HepG2 (cell line): Measurements from ENCODE around the gene ZNF485. TPM values are rescaled to one million over a fixed set of nuclear protein-coding genes. Genes with fewer than 3 reads are reported as not detected.

Experiments used
- AGO2 ChIP-seq: fragments of 200-400 bp; formaldehyde crosslinking; optimal IDR thresholded peaks from 2 replicates; pipeline ENCODE3; 2017; ENCODE audit warnings: mild to moderate bottlenecking, low read depth, low read length, moderate library complexity
- CBX1 ChIP-seq: IDR thresholded peaks from one replicate; pipeline ENCODE4 v1.6.1; 2016; ENCODE audit warnings: antibody characterized with exemption, low read depth
- CHD4 ChIP-seq: fragments of 200-600 bp; sonication (generic); IDR thresholded peaks from 2 replicates; pipeline ENCODE4 v1.7.0; 2017; ENCODE audit warnings: mild to moderate bottlenecking, low read length, borderline replicate concordance
- DZIP1 ChIP-seq: sonication (generic); formaldehyde crosslinking; IDR thresholded peaks from 2 replicates; pipeline ENCODE4 v1.5.0; 2020; ENCODE audit warnings: mild to moderate bottlenecking, missing genetic modification reagents
- GRHL1 ChIP-seq: sonication (generic); formaldehyde crosslinking; conservative IDR thresholded peaks from 2 replicates; pipeline ENCODE4 v1.8.0; 2022; ENCODE audit warnings: missing genetic modification reagents
- GTF3A ChIP-seq: sonication (generic); formaldehyde crosslinking; conservative IDR thresholded peaks from 2 replicates; pipeline ENCODE4 v1.4.0; 2020; ENCODE audit warnings: mild to moderate bottlenecking, missing genetic modification reagents
- XBP1 ChIP-seq: sonication (generic); formaldehyde crosslinking; IDR thresholded peaks from 2 replicates; pipeline ENCODE4 v1.5.0; 2020; ENCODE audit warnings: missing genetic modification reagents
- ZBTB43 ChIP-seq: sonication (generic); formaldehyde crosslinking; conservative IDR thresholded peaks from 2 replicates; pipeline ENCODE4 v1.4.0; 2020; ENCODE audit warnings: missing genetic modification reagents
- ZFY ChIP-seq: sonication (generic); formaldehyde crosslinking; IDR thresholded peaks from 2 replicates; pipeline ENCODE4 v1.4.0; 2020; ENCODE audit warnings: missing genetic modification reagents
- ZNF282 ChIP-seq: fragments of 450-650 bp; IDR thresholded peaks from 2 replicates; pipeline ENCODE4 v1.6.1; 2018; ENCODE audit not compliant: partially characterized antibody
- ZNF407 ChIP-seq: sonication (generic); formaldehyde crosslinking; IDR thresholded peaks from one replicate; pipeline ENCODE4 v1.5.1; 2020; ENCODE audit warnings: mild to moderate bottlenecking, missing genetic modification reagents; ENCODE audit errors: not compliant biosample characterization
- ZNF543 ChIP-seq: sonication (generic); formaldehyde crosslinking; IDR thresholded peaks from 2 replicates; pipeline ENCODE4 v1.4.0; 2020; ENCODE audit warnings: mild to moderate bottlenecking, missing genetic modification reagents
- ZNF572 ChIP-seq: sonication (generic); formaldehyde crosslinking; IDR thresholded peaks from 2 replicates; pipeline ENCODE4 v1.5.1; 2020; ENCODE audit warnings: mild to moderate bottlenecking, missing genetic modification reagents
- ZNF782 ChIP-seq: sonication (generic); formaldehyde crosslinking; IDR thresholded peaks from 2 replicates; pipeline ENCODE4 v1.4.0; 2020; ENCODE audit warnings: missing genetic modification reagents, mild to moderate bottlenecking, borderline replicate concordance
- ZSCAN29 ChIP-seq: sonication (generic); formaldehyde crosslinking; conservative IDR thresholded peaks from 2 replicates; pipeline ENCODE4 v1.4.0; 2020; ENCODE audit warnings: mild to moderate bottlenecking, missing genetic modification reagents
- polyA plus RNA-seq, 8 experiments: library from polyadenylated mRNA; depleted of rRNA in 3 of 8; stranded (reverse) in 7 of 8; unstranded in 1 of 8; fragments of >200 nt; fragmentation: Illumina TruSeq in 4 of 8; extraction: Trizol in 4 of 8; gene quantifications; 2 replicates each; pipeline versions ENCODE4 v1.2.1 to v1.2.3, GENCODE V29; 2011 to 2016; ENCODE audit warnings: low read depth in 4 of 8, missing spikeins in 1 of 8, mixed read lengths in 1 of 8; ENCODE audit not compliant: insufficient read depth in 1 of 8
- total RNA-seq, 5 experiments: library from RNA; depleted of rRNA; stranded (reverse); fragments of >200 nt; fragmentation: Illumina TruSeq; extraction: Trizol; gene quantifications; 2 replicates each; pipeline ENCODE4 v1.2.3, GENCODE V29; 2016; ENCODE audit warnings: low read depth in 1 of 5

ZNF485 gene
- total and polyA plus RNA-seq, 2 of the 13 experiments (the other 11 are each of a cell fraction or from before 2014, with no cell fraction given): 1.4 to 3.3 TPM

- no peak for TF ChIP-seq ZNF407 (CRISPR knock-in tag)
- no peak; the same call in 1 of the 2 replicates for TF ChIP-seq DZIP1 (CRISPR knock-in tag)
- TF ChIP-seq XBP1: peak; percentile 58; the same call in 1 of the 2 replicates
- no peak for TF ChIP-seq GTF3A (CRISPR knock-in tag)
- no peak for TF ChIP-seq GRHL1
- TF ChIP-seq ZBTB43 (CRISPR knock-in tag): no peak
- no peak for TF ChIP-seq ZNF282
- TF ChIP-seq ZNF543 (CRISPR knock-in tag): peak; percentile 35; the same call in 1 of the 2 replicates
- no peak for TF ChIP-seq AGO2
- no peak for TF ChIP-seq ZNF572
- TF ChIP-seq ZSCAN29 (CRISPR knock-in tag): 0 out of 2 replicates have a peak, but pooled peaks have one; percentile 48
- TF ChIP-seq CHD4: no peak
- TF ChIP-seq ZFY (CRISPR knock-in tag): peak; percentile 97
- peak; percentile 24; the same call in 1 of the 2 replicates for TF ChIP-seq ZNF782 (CRISPR knock-in tag)
- TF ChIP-seq CBX1: no peak
These were observed 42.4 kb downstream of the ZNF485 start, which contains the start of gene ZNF32 (continued) for GRCh38 chr10:43648398-43649184.
